Endothelial cell of umbilical vein (primary cell): Measurements from ENCODE around the gene PKDREJ. TPM values are rescaled to one million over a fixed set of nuclear protein-coding genes. Genes with fewer than 3 reads are reported as not detected.

Source experiments
- BruUV-seq: library from RNA; stranded (reverse); fragments of 400-500 nt; replicated peaks from 2 replicates; lab custom pipeline; 2021; lab: Mats Ljungman, UMichigan
- CTCF ChIA-PET: fragments of 300-600, 350-600 bp; sonication (Branson Sonifier 250); formaldehyde crosslinking; loops from one replicate; lab custom pipeline; 2021; ENCODE audit warnings: antibody characterized with exemption, inconsistent platforms; lab: Charles Lee
- POLR2A ChIA-PET: fragments of 300-600, 350-600 bp; sonication (Branson Sonifier 250); formaldehyde crosslinking; loops from one replicate; lab custom pipeline; 2021; ENCODE audit warnings: antibody characterized with exemption, inconsistent platforms; lab: Charles Lee
- DNase-seq: peaks from one replicate; pipeline ENCODE4 v3.0.0-alpha.2; 2011; ENCODE audit warnings: low read depth, low spot score
- FAIRE-seq: peaks from 2 replicates; lab custom pipeline; 2011; peaks lifted over from hg19 to GRCh38; lab: Jason Lieb, UNC
- H2AFZ ChIP-seq: 2 replicates; pipeline ENCODE4 v1.6.0; 2012; ENCODE audit warnings: low read depth, low read length, control low read depth, inconsistent platforms
- H3K27ac ChIP-seq: 2 replicates; pipeline ENCODE4 v1.5.1; 2011; ENCODE audit warnings: low read depth, mild to moderate bottlenecking, control low read depth, low read length, moderate library complexity; ENCODE audit not compliant: insufficient read depth
- H3K27me3 ChIP-seq, 2 experiments: 2 replicates each; pipeline versions ENCODE4 v1.6.0 to v1.6.1; 2011; ENCODE audit warnings: low read length in 2 of 2, mixed read lengths in 1 of 2; ENCODE audit not compliant: control insufficient read depth in 2 of 2, insufficient read depth in 2 of 2
- H3K36me3 ChIP-seq, 2 experiments: 2 replicates in 1 of 2; 3 replicates in 1 of 2; pipeline ENCODE4 v1.5.1; 2011; ENCODE audit warnings: low read length in 2 of 2, mild to moderate bottlenecking in 1 of 2, moderate library complexity in 1 of 2; ENCODE audit not compliant: control insufficient read depth in 2 of 2, insufficient read depth in 2 of 2; ENCODE audit errors: extremely low read depth in 1 of 2
- H3K4me1 ChIP-seq: 3 replicates; pipeline ENCODE4 v1.5.1; 2011; ENCODE audit warnings: mild to moderate bottlenecking, low read length; ENCODE audit not compliant: control insufficient read depth, insufficient read depth; ENCODE audit errors: extremely low read depth
- H3K4me2 ChIP-seq: 2 replicates; pipeline ENCODE4 v1.6.1; 2011; ENCODE audit warnings: low read length, control low read depth, mixed read lengths; ENCODE audit not compliant: insufficient read depth
- H3K4me3 ChIP-seq, 3 experiments: fragments of 200-600 bp in 1 of 3; sonication (generic), shearing (Covaris generic) in 1 of 3; replicated peaks in 1 of 3; 2 replicates each; pipeline ENCODE4 v1.5.1; 2011 to 2016; ENCODE audit warnings: control low read depth in 3 of 3, low read length in 3 of 3, mild to moderate bottlenecking in 2 of 3, inconsistent platforms in 1 of 3, low read depth in 1 of 3, moderate library complexity in 1 of 3; ENCODE audit not compliant: insufficient read depth in 1 of 3
- H3K79me2 ChIP-seq: 2 replicates; pipeline ENCODE4 v1.6.0; 2012; ENCODE audit warnings: low read length, inconsistent platforms; ENCODE audit not compliant: control insufficient read depth, insufficient read depth
- H3K9ac ChIP-seq: replicated peaks from 2 replicates; pipeline ENCODE3; 2011; ENCODE audit warnings: low read length, control low read depth; ENCODE audit not compliant: insufficient read depth; ENCODE audit errors: extremely low read depth
- H3K9me1 ChIP-seq: replicated peaks from 3 replicates; pipeline ENCODE4 v1.6.0; 2011; ENCODE audit warnings: mild to moderate bottlenecking, low read length; ENCODE audit not compliant: control insufficient read depth, insufficient read depth; ENCODE audit errors: extremely low read depth
- H3K9me3 ChIP-seq: replicated peaks from 2 replicates; pipeline ENCODE4 v1.5.1; 2012; ENCODE audit warnings: low read length, inconsistent platforms; ENCODE audit not compliant: control insufficient read depth, insufficient read depth
- H4K20me1 ChIP-seq: replicated peaks from 2 replicates; pipeline ENCODE3; 2011; ENCODE audit warnings: mild to moderate bottlenecking, low read length; ENCODE audit not compliant: control insufficient read depth, insufficient read depth; ENCODE audit errors: extremely low read depth
- CTCF ChIP-seq, 2 donors: IDR thresholded peaks; 1 replicate in 1 of 2; 2 replicates in 1 of 2; pipeline ENCODE4 v1.5.1; 2011; ENCODE audit warnings: low read length in 2 of 2, mild to moderate bottlenecking in 2 of 2, moderate library complexity in 2 of 2, control low read depth in 1 of 2, inconsistent platforms in 1 of 2, low read depth in 1 of 2; ENCODE audit not compliant: insufficient read depth in 1 of 2; ENCODE audit errors: extremely low read depth in 1 of 2
- EZH2 ChIP-seq: IDR thresholded peaks from 2 replicates; pipeline ENCODE4 v1.6.1; 2012; ENCODE audit warnings: borderline replicate concordance, low read depth, mild to moderate bottlenecking, moderate library complexity, low read length, inconsistent platforms; ENCODE audit not compliant: severe bottlenecking
- FOS ChIP-seq: IDR thresholded peaks from 2 replicates; pipeline ENCODE4 v1.6.1; 2011; ENCODE audit warnings: mild to moderate bottlenecking, low read length, moderate library complexity, borderline replicate concordance; ENCODE audit not compliant: insufficient read depth
- GATA2 ChIP-seq: IDR thresholded peaks from 2 replicates; pipeline ENCODE4 v1.7.0; 2011; ENCODE audit warnings: low read depth, mild to moderate bottlenecking, moderate library complexity, mixed read lengths, low read length; ENCODE audit not compliant: insufficient read length, insufficient read depth
- JUN ChIP-seq: IDR thresholded peaks from 2 replicates; pipeline ENCODE4 v1.6.1; 2011; ENCODE audit warnings: borderline replicate concordance, low read depth; ENCODE audit not compliant: insufficient read length, insufficient read depth
- MYC ChIP-seq: IDR thresholded peaks from one replicate; pipeline ENCODE4 v1.6.1; 2011; ENCODE audit warnings: mild to moderate bottlenecking, low read depth, low read length
- POLR2A ChIP-seq: IDR thresholded peaks from 2 replicates; pipeline ENCODE4 v1.6.1; 2012; ENCODE audit warnings: low read depth, mild to moderate bottlenecking, control low read depth, low read length
- POLR2AphosphoS5 ChIP-seq: IDR thresholded peaks from 2 replicates; pipeline ENCODE4 v1.6.1; 2012; ENCODE audit warnings: low read depth, mild to moderate bottlenecking, control low read depth, low read length, moderate library complexity; ENCODE audit not compliant: insufficient read depth
- dilution Hi-C: fragments of 300-500 bp; cut with MboI; formaldehyde crosslinking; loops from one replicate; pipeline ENCODE4 v1.15.0; 2019; ENCODE audit warnings: low sequenced_read_pairs; ENCODE audit not compliant: extremely low pct_ligation_motif_present
- intact Hi-C: fragments of 100-400 bp; cut with micrococcal nuclease; formaldehyde crosslinking; loops from one replicate; pipeline ENCODE4 v1.10.0; 2022
- polyA plus RNA-seq, 4 experiments: library from polyadenylated mRNA; depleted of rRNA in 3 of 4; stranded (reverse) in 3 of 4; unstranded in 1 of 4; fragments of >200 nt; gene quantifications; 2 replicates each; pipeline versions ENCODE4 v1.2.1 to v1.2.3, GENCODE V29; 2011 to 2012; ENCODE audit warnings: missing spikeins in 1 of 4
- total RNA-seq: library from RNA; stranded (reverse); gene quantifications from 2 replicates; pipeline ENCODE4 v1.2.3, GENCODE V29; 2021
- TF ChIP-seq, protein P1 (sequence below): IDR thresholded peaks from 2 replicates; pipeline ENCODE4 v1.6.1; 2011; ENCODE audit not compliant: insufficient read depth, insufficient read length

The PKDREJ gene
- total and polyA plus RNA-seq, 2 donors (not counting 3 experiments of a cell fraction or from before 2014, with no cell fraction given) = not detected

DNA sequence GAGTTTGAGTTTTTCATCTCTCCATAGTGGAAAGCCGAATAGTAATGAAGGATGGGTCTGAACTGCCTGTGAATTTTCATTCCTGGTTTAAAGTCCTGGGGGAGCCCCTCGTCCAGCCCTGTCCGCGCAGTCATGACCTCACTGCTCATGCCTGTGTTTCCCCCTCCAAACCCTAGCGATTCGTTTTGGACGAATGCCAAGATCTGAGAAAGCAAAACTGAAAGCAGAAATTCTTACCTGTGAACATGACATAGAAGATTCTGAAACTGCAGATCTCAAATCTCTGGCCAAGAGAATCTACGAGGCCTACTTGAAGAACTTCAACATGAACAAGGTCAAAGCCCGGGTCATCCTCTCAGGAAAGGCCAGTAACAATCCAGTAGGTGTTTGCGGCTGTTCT, 43.5 kb downstream of the PKDREJ start:
- H3K4me2 ChIP-seq = no peak overlapping the region
- DNase-seq = no peak
- H2AFZ ChIP-seq = no peak overlapping the region
- no peaks in the 10 kb centered on the region for H3K9me1 ChIP-seq
- CTCF ChIA-PET = no interaction called here
- no peaks in the 10 kb centered on the region for H3K79me2 ChIP-seq
- no peaks in the 10 kb centered on the region for H3K36me3 ChIP-seq
- no peak overlapping the region for H3K9ac ChIP-seq
- H3K27me3 ChIP-seq = no peaks in the 10 kb centered on the region
- H3K4me3 ChIP-seq = no peak overlapping the region
- no peaks in the 10 kb centered on the region for H3K9me3 ChIP-seq
- no peaks in the 10 kb centered on the region for H3K4me1 ChIP-seq
- no TSS peak for BruUV-seq
- intact Hi-C loops (no loop called here), dilution Hi-C loops (no loop called here)
- no peaks in the 10 kb centered on the region for H4K20me1 ChIP-seq
- no peak overlapping the region for H3K27ac ChIP-seq
- no peak for TF ChIP-seq CTCF (IDR thresholded peaks at IDR 0.05; ENCODE audit: extremely low read depth in 1 of 2, insufficient read depth in 1 of 2, low read depth in 1 of 2, low read length in 2 of 2)
- no peak for TF ChIP-seq JUN
- no peak for TF ChIP-seq GATA2
- TF ChIP-seq POLR2A = no peak
- TF ChIP-seq EZH2 = no peak
- no peak for TF ChIP-seq FOS
- TF ChIP-seq, protein P1, sequence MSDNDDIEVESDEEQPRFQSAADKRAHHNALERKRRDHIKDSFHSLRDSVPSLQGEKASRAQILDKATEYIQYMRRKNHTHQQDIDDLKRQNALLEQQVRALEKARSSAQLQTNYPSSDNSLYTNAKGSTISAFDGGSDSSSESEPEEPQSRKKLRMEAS = no peak
- no peak for TF ChIP-seq POLR2AphosphoS5
- TF ChIP-seq MYC = no peak
- POLR2A ChIA-PET = no interaction called here
- FAIRE-seq = no peak
